HUDEP-2 (cell line): Measurements from ENCODE around the gene KIF18A.

Experiments used
- DNase-seq, 76 experiments: peaks; one replicate each; lab custom pipeline; 2025; ENCODE audit not compliant: unreplicated experiment in 76 of 76; lab: John Stamatoyannopoulos, UW

KIF18A gene

GRCh38 chr11:28049338-28050216 is 58.4 kb downstream of the KIF18A start:
- DNase-seq, result no peak

- no peak for DNase-seq
Measured at GRCh38 chr11:28048812-28049211, 59.1 kb downstream of the KIF18A start.

GRCh38 chr11:28043930-28044709 is 63.8 kb downstream of the KIF18A start:
- no peak for DNase-seq

- no peak for DNase-seq
Measured at GRCh38 chr11:28040384-28040783, 67.6 kb downstream of the KIF18A start.

GRCh38 chr11:28038775-28039174 is 69.2 kb downstream of the KIF18A start:
- no peak for DNase-seq

- no peak for DNase-seq
Measured at GRCh38 chr11:28026634-28027290, 81.2 kb downstream of the KIF18A start.

GRCh38 chr11:28017816-28018215 is 90.1 kb downstream of the KIF18A start:
- DNase-seq, result no peak

GRCh38 chr11:28011813-28012212 is 96.1 kb downstream of the KIF18A start:
- no peak for DNase-seq

GRCh38 chr11:28009996-28010395 is 98.0 kb downstream of the KIF18A start:
- DNase-seq, result no peak

GRCh38 chr11:28009388-28009787 is 98.6 kb downstream of the KIF18A start:
- DNase-seq, result no peak

GRCh38 chr11:28003615-28004014 is 104.3 kb downstream of the KIF18A start:
- DNase-seq, result no peak

- DNase-seq, result no peak
Measured at GRCh38 chr11:27998552-27998951, 109.4 kb downstream of the KIF18A start.

- no peak for DNase-seq
Measured at GRCh38 chr11:27997344-27997743, 110.6 kb downstream of the KIF18A start.

GRCh38 chr11:27996066-27996465 is 111.9 kb downstream of the KIF18A start:
- DNase-seq, result no peak

GRCh38 chr11:27995083-27995482 is 112.9 kb downstream of the KIF18A start:
- no peak for DNase-seq

GRCh38 chr11:27991736-27992135 is 116.2 kb downstream of the KIF18A start:
- DNase-seq, result no peak

- DNase-seq, result no peak
Measured at GRCh38 chr11:27977527-27977926, 130.4 kb downstream of the KIF18A start.

- DNase-seq, result no peak
Measured at GRCh38 chr11:27977031-27977430, 130.9 kb downstream of the KIF18A start.

- no peak for DNase-seq
Measured at GRCh38 chr11:27976262-27976661, 131.7 kb downstream of the KIF18A start.

GRCh38 chr11:27973851-27974536 is 134.0 kb downstream of the KIF18A start:
- no peak for DNase-seq
